ENCODE data around the gene FGFRL1.

The FGFRL1 gene

DNA sequence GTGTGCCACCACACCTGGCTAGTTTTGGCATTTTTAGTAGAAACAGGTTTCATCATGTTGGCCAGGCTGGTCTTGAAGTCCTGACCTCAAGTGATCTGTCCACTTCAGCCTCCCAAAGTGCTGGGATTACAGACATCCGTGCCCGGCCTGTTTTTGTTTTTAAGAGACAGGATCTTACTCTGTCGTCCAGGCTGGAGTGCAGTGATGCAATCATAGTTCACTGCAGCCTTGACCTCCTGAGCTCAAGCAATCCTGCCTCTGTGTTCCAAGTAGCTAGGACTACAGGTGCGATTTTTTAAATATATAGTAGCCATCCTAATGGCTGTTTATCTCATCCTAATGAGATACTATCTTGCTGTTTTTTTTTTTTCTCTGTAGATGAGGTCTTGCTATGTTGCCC is 54.3 kb downstream of the FGFRL1 start:
- Mint-ChIP-seq H3K27me3 (peaks cover 80% of the 10 kb centered on the region), H3K4me3 (no peak overlapping the region), H3K9me3 (no peaks in the 10 kb centered on the region), H3K27ac (no peak overlapping the region), H3K4me1 (peaks cover 11% of the 10 kb centered on the region), H3K36me3 (no peaks in the 10 kb centered on the region)
- ATAC-seq: no peak

DNA sequence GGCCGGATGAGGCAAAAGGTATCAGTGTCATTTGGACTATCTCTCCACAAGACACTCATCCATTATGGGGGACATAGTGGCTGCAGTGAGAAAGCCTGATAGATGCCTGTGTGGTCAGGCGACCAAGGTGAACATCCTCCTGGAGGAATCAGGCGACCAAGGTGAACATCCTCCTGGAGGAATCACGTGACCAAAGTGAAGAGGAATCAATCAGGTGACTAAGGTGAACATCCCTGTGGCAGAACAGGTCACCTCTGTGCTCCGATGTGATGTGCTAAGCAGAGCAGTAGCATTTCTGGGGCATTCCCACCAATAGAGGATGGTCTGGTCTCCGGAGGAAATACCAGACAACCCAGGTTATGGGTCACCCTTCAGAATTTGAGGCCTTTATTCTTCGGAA is 58.0 kb downstream of the FGFRL1 start:
- Mint-ChIP-seq H3K27me3 (peaks cover 53% of the 10 kb centered on the region), H3K27ac (no peak overlapping the region), H3K4me1 (peaks cover 7% of the 10 kb centered on the region), H3K36me3 (no peaks in the 10 kb centered on the region), H3K9me3 (no peaks in the 10 kb centered on the region), H3K4me3 (no peak overlapping the region)
- ATAC-seq: no peak

DNA sequence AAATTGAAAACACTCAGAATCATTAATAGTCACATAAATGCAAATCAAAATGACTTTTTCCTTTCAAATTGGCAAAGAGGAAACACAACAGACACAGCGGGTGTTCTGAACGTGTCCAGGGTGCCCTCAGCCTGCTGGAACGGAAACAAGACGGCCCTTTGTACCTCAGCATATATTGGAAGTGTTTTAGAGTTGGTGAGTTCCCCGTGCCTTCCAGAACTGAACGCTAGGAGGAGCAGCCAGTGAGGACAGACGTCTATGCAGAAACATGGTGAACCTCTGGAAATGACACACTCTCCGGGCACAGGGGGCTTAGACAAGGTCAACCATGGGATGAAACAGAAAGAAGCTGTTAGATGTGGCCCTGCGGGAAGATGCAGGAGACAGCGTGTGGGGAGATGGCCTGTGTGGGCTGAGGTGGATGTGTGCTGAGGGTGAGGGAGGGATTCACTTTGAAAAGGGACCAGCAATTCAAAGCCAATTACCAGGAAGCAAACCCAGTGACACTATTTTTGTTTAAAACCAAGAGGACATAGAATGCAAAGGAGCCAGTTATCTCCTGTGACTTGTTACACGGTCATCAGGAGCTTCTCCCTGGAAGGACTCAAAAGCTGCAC is 61.5 kb downstream of the FGFRL1 start:
- Mint-ChIP-seq H3K4me3 (no peak overlapping the region), H3K36me3 (no peaks in the 10 kb centered on the region), H3K27me3 (peaks cover 23% of the 10 kb centered on the region), H3K9me3 (no peaks in the 10 kb centered on the region), H3K27ac (no peak overlapping the region), H3K4me1 (peaks cover 7% of the 10 kb centered on the region)
- ATAC-seq: peak; percentile 71

DNA sequence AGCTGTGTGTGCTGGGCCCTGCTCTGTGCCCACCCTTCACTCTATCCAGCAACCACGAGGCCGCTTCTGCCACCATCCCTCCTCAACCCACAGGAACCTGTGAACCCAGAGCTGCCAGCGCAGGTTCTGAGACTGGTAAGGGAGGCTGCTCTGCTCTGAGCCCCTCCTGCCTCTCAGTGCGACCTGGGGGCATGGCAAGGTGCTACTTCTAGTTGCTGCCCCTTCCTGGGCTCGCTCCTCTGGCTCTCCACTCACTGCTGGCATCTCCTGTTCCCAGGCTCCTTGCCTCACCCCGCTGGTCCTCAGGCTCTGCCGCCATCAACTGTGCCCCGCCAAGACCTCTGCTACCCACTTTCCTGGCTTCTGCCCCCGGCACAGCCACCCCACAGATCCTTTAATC is 62.7 kb downstream of the FGFRL1 start:
- no peaks in the 10 kb centered on the region for H3K9me3 Mint-ChIP-seq
- peaks cover 7% of the 10 kb centered on the region for H3K4me1 Mint-ChIP-seq
- H3K4me3 Mint-ChIP-seq: no peak overlapping the region
- H3K27me3 Mint-ChIP-seq: peaks cover 15% of the 10 kb centered on the region
- peak overlapping the region; percentile 5 for H3K27ac Mint-ChIP-seq
- H3K36me3 Mint-ChIP-seq: no peaks in the 10 kb centered on the region
- ATAC-seq: peak; percentile 16

DNA sequence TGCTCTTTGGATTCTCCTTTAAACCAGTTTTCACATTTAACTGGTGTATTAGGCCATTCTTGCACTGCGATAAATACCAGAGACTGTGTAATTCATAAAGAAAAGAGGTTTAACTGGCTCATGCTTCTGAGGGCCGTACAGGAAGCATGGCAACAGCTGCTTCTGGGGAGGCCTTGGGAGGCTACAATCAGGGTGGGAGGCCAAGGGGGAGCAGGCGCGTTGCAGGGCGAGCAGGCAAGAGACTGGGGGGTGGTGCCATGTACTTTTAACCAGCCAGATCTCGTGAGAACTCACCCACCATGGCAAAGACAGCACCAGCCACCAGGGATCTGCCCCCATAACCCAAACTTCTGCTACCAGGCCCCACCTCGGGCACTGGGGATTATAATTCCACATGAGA is 63.8 kb downstream of the FGFRL1 start:
- Mint-ChIP-seq H3K4me3 (no peak overlapping the region), H3K27me3 (peaks cover 13% of the 10 kb centered on the region), H3K36me3 (no peaks in the 10 kb centered on the region), H3K9me3 (no peaks in the 10 kb centered on the region), H3K27ac (no peak overlapping the region), H3K4me1 (peaks cover 7% of the 10 kb centered on the region)
- ATAC-seq: no peak

DNA sequence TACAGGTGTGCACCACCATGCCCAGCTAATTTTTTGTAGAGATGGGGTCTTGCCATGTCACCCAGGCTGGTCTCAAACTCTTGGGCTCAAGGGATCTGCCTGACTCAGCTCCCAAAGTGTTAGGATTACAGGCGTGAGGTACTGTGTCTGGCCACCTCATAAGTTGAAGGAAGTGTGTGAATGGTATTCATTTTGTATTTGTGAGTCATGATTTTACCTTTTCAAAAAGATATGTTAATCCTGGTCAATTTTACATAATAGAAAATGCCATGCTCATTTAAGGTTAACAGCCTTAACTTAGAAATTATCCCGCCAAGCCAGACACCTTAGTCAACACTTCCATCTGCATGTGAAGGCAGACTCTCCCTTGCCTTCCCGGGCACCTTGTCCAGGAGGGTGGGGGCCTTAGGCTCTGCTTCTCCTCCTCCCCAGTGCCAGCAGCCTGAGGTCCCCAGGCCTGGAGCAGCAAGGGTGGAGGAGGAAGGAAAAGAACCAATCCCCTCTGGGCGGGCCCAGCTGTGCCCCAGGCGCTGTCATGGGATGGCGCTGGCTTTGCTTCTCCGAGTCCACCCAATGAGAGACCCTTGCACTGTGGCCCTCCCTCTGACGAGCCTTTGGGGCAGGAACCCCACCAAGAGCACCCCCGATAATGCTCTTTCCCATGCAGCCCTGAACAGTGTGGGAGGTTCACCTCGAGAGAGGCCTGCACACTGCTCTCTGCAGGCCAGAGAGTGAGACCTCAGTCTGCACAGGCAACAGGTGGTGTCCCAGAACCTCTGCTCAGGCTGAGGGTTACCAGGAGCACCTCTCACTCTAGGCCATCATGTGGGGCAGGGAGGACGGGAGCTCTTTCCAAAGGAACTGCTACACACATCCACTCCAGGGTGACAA is 64.6 kb downstream of the FGFRL1 start:
- ATAC-seq: peak; percentile 49
- H3K27me3 Mint-ChIP-seq: peaks cover 18% of the 10 kb centered on the region
- H3K4me3 Mint-ChIP-seq: no peak overlapping the region
- H3K4me1 Mint-ChIP-seq: peaks cover 7% of the 10 kb centered on the region
- H3K27ac Mint-ChIP-seq: no peak overlapping the region
- peaks cover 2% of the 10 kb centered on the region for H3K9me3 Mint-ChIP-seq
- H3K36me3 Mint-ChIP-seq: no peaks in the 10 kb centered on the region

All from stimulated activated memory B cell treated with anti-CD40 and anti-IgM and Interleukin-4, amounts not matched to agents 10 μg/mL and 1 μg/mL and 100 μg/mL, for 72 hours (primary cell).